Caco-2 (cell line): ENCODE data around the gene IPO13. TPM values are rescaled to one million over a fixed set of nuclear protein-coding genes. Genes with fewer than 3 reads are reported as not detected.

Experiments used
- BruUV-seq: library from RNA; stranded (reverse); fragments of 400-500 nt; replicated peaks from 2 replicates; lab custom pipeline; 2021; lab: Mats Ljungman, UMichigan
- CTCF ChIA-PET: fragments of 300-600 bp; sonication (Branson Sonifier 250); formaldehyde crosslinking; loops from one replicate; lab custom pipeline; 2022; ENCODE audit warnings: antibody characterized with exemption; lab: Charles Lee
- POLR2A ChIA-PET: fragments of 300-600 bp; sonication (Branson Sonifier 250); formaldehyde crosslinking; loops from one replicate; lab custom pipeline; 2022; ENCODE audit warnings: antibody characterized with exemption; lab: Charles Lee
- DNase-seq, 2 experiments: peaks; one replicate each; pipeline versions ENCODE4 v3.0.0 to v3.0.0-alpha.2; 2020 to 2022
- H3K27me3 ChIP-seq: replicated peaks from 2 replicates; pipeline ENCODE4 v1.6.0; 2011; ENCODE audit warnings: low read length; ENCODE audit not compliant: control insufficient read depth, insufficient read depth
- H3K36me3 ChIP-seq: 2 replicates; pipeline ENCODE4 v1.5.1; 2011; ENCODE audit warnings: low read length; ENCODE audit not compliant: control insufficient read depth, insufficient read depth
- H3K4me1 ChIP-seq: fragments of 250-450 bp; sonication (Bioruptor Pico); 2 replicates; pipeline ENCODE4 v1.5.1; 2020; ENCODE audit warnings: mild to moderate bottlenecking
- H3K4me3 ChIP-seq: 2 replicates; pipeline ENCODE4 v1.5.1; 2011; ENCODE audit warnings: low read depth, mild to moderate bottlenecking, control low read depth, low read length
- H3K9me3 ChIP-seq: fragments of 250-450 bp; sonication (Bioruptor Pico); 2 replicates; pipeline ENCODE4 v1.5.1; 2020; ENCODE audit warnings: mild to moderate bottlenecking, moderate library complexity
- H3K27ac Mint-ChIP-seq: one replicate; pipeline ENCODE4 v1.8.0; 2022; ENCODE audit warnings: mixed read lengths; ENCODE audit not compliant: unreplicated experiment
- H3K27me3 Mint-ChIP-seq: one replicate; pipeline ENCODE4 v1.8.0; 2022; ENCODE audit warnings: mixed read lengths; ENCODE audit not compliant: insufficient read depth, unreplicated experiment
- H3K36me3 Mint-ChIP-seq: one replicate; pipeline ENCODE4 v1.8.0; 2022; ENCODE audit warnings: mild to moderate bottlenecking, mixed read lengths; ENCODE audit not compliant: insufficient read depth, unreplicated experiment
- H3K4me1 Mint-ChIP-seq: one replicate; pipeline ENCODE4 v1.8.0; 2022; ENCODE audit warnings: low read depth, mixed read lengths; ENCODE audit not compliant: unreplicated experiment
- H3K4me3 Mint-ChIP-seq: one replicate; pipeline ENCODE4 v1.8.0; 2022; ENCODE audit warnings: mild to moderate bottlenecking, moderate library complexity, mixed read lengths; ENCODE audit not compliant: unreplicated experiment
- H3K9me3 Mint-ChIP-seq: one replicate; pipeline ENCODE4 v1.8.0; 2022; ENCODE audit warnings: mixed read lengths; ENCODE audit not compliant: unreplicated experiment
- CTCF ChIP-seq, 2 experiments: fragments of 200-600 bp in 1 of 2; IDR thresholded peaks; 1 replicate in 1 of 2; 2 replicates in 1 of 2; pipeline versions ENCODE4 v1.5.1 to v1.8.0; 2011 to 2022; ENCODE audit warnings: antibody characterized with exemption in 1 of 2, control low read depth in 1 of 2, inconsistent platforms in 1 of 2, low read depth in 1 of 2, low read length in 1 of 2, mild to moderate bottlenecking in 1 of 2, moderate library complexity in 1 of 2; ENCODE audit not compliant: insufficient read depth in 1 of 2, severe bottlenecking in 1 of 2, unreplicated experiment in 1 of 2
- intact Hi-C: fragments of 100-400 bp; cut with micrococcal nuclease; formaldehyde crosslinking; loops from one replicate; pipeline ENCODE4 v1.10.0; 2022; ENCODE audit not compliant: unreplicated experiment
- total RNA-seq: library from RNA; stranded (reverse); gene quantifications from 2 replicates; pipeline ENCODE4 v1.2.3, GENCODE V29; 2022

The IPO13 gene
- total RNA-seq, 1 experiment from 2014 or later = 14.1 TPM

- no peak overlapping the region for H3K4me3 Mint-ChIP-seq
- no peaks in the 10 kb centered on the region for H3K27me3 ChIP-seq
- BruUV-seq = no TSS peak
- TF ChIP-seq CTCF (IDR thresholded peaks at IDR 0.05; ENCODE audit: insufficient read depth in 1 of 2, low read depth in 1 of 2, low read length in 1 of 2, severe bottlenecking in 1 of 2, unreplicated experiment in 1 of 2) = no peak
- POLR2A ChIA-PET = no interaction called here
- H3K36me3 ChIP-seq = no peaks in the 10 kb centered on the region
- H3K9me3 Mint-ChIP-seq = no peaks in the 10 kb centered on the region
- H3K27me3 Mint-ChIP-seq = no peaks in the 10 kb centered on the region
- no peak overlapping the region for H3K4me3 ChIP-seq
- DNase-seq = no peak
- no peaks in the 10 kb centered on the region for H3K4me1 ChIP-seq
- H3K4me1 Mint-ChIP-seq = no peaks in the 10 kb centered on the region
- no peaks in the 10 kb centered on the region for H3K9me3 ChIP-seq
- no peak overlapping the region for H3K27ac Mint-ChIP-seq
- no peaks in the 10 kb centered on the region for H3K36me3 Mint-ChIP-seq
- CTCF ChIA-PET = no interaction called here
- intact Hi-C loops = no loop called here
These were observed 10.8 kb downstream of the IPO13 start for GRCh38 chr1:43957407-43958040.

DNA sequence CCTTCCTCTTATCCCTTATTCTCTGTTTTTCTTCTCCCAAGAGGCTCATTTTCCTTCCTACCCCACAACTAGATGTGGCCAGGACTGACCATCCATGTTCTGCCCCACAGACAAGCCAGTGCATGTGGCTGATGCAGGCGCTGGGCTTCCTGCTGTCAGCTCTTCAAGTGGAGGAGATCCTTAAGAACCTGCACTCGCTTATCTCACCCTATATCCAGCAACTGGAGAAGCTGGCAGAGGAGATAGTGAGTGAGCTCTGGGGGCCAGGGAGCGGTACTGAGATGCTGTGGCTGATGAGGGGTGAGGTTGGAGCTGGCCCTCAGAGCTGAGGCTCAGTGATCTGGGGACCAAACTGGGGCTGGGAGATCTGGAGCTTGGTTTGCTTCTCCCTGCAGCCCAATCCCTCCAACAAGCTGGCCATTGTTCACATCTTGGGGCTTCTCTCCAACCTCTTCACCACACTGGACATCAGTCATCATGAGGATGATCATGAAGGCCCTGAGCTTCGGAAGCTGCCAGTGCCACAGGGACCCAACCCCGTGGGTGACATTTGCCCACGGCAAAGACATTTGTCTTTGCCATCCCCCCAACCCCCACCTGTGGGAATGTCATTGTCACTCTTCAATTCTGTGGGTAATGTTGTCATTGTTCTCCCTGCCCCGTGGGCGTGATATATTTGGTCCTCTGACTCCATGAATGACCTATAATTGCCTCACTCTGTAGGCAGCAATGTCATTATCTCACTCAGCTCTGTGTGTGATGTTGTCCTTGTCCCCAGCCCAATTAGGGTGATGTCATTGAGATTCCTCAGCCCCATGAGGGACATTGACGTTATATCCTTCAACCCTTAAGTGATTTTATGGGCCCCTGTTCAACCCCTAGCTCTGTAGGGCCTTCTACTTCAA, 11.9 kb downstream of the IPO13 start:
- Histone ChIP-seq H3K36me3 (no peaks in the 10 kb centered on the region), H3K4me3 (no peak overlapping the region), H3K9me3 (no peaks in the 10 kb centered on the region), H3K27me3 (no peaks in the 10 kb centered on the region), H3K4me1 (no peaks in the 10 kb centered on the region)
- BruUV-seq = no TSS peak
- H3K27ac Mint-ChIP-seq = no peak overlapping the region
- intact Hi-C loops = no loop called here
- H3K36me3 Mint-ChIP-seq = no peaks in the 10 kb centered on the region
- no peaks in the 10 kb centered on the region for H3K27me3 Mint-ChIP-seq
- H3K4me1 Mint-ChIP-seq = no peaks in the 10 kb centered on the region
- no peak overlapping the region for H3K4me3 Mint-ChIP-seq
- H3K9me3 Mint-ChIP-seq = no peaks in the 10 kb centered on the region
- TF ChIP-seq CTCF (IDR thresholded peaks at IDR 0.05; ENCODE audit: insufficient read depth in 1 of 2, low read depth in 1 of 2, low read length in 1 of 2, severe bottlenecking in 1 of 2, unreplicated experiment in 1 of 2) = no peak
- ChIA-PET CTCF (interaction anchor here (1.1 kb wide), 1 partner anchor 12 kb away, joined by 3 read pairs; the partner anchor contains the start of gene IPO13), POLR2A (no interaction called here)
- DNase-seq = no peak

DNA sequence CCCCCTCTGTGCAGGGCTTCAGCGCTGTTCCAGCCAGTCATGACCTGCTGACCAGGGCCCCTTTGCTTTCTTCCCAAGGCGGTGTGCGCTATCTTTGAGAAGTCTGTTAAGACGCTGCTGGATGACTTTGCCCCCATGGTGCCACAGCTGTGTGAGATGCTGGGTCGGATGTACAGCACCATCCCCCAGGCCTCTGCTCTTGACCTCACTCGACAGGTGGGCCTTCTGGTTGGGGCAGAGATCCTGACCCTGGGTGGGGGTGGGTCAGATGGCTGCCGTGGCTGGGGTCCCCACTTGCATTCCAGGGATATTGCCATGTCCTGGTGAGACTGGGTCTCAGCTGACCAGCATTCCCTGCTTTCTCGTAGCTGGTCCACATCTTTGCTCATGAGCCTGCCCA, 14.0 kb downstream of the IPO13 start:
- ChIA-PET CTCF (no interaction called here), POLR2A (no interaction called here)
- H3K4me3 ChIP-seq = no peak overlapping the region
- Mint-ChIP-seq H3K9me3 (no peaks in the 10 kb centered on the region), H3K36me3 (no peaks in the 10 kb centered on the region), H3K27ac (no peak overlapping the region), H3K4me3 (no peak overlapping the region), H3K4me1 (no peaks in the 10 kb centered on the region), H3K27me3 (no peaks in the 10 kb centered on the region)
- no peak for TF ChIP-seq CTCF (IDR thresholded peaks at IDR 0.05; ENCODE audit: insufficient read depth in 1 of 2, low read depth in 1 of 2, low read length in 1 of 2, severe bottlenecking in 1 of 2, unreplicated experiment in 1 of 2)
- intact Hi-C loops = no loop called here
- no TSS peak for BruUV-seq
- H3K4me1 ChIP-seq = no peaks in the 10 kb centered on the region
- no peaks in the 10 kb centered on the region for H3K9me3 ChIP-seq
- DNase-seq = no peak
- H3K36me3 ChIP-seq = no peaks in the 10 kb centered on the region
- H3K27me3 ChIP-seq = no peaks in the 10 kb centered on the region
